Measurements from ENCODE around the gene ERFE.

GRCh38 chr2:238148981-238149380 is 9.8 kb upstream of the ERFE start:
- TF ChIP-seq CTCF (IDR thresholded peaks at IDR 0.05) (no peak), POLR2A (IDR thresholded peaks at IDR 0.05) (no peak)
